ENCODE measurements around the gene PRM1.

The PRM1 gene

DNA sequence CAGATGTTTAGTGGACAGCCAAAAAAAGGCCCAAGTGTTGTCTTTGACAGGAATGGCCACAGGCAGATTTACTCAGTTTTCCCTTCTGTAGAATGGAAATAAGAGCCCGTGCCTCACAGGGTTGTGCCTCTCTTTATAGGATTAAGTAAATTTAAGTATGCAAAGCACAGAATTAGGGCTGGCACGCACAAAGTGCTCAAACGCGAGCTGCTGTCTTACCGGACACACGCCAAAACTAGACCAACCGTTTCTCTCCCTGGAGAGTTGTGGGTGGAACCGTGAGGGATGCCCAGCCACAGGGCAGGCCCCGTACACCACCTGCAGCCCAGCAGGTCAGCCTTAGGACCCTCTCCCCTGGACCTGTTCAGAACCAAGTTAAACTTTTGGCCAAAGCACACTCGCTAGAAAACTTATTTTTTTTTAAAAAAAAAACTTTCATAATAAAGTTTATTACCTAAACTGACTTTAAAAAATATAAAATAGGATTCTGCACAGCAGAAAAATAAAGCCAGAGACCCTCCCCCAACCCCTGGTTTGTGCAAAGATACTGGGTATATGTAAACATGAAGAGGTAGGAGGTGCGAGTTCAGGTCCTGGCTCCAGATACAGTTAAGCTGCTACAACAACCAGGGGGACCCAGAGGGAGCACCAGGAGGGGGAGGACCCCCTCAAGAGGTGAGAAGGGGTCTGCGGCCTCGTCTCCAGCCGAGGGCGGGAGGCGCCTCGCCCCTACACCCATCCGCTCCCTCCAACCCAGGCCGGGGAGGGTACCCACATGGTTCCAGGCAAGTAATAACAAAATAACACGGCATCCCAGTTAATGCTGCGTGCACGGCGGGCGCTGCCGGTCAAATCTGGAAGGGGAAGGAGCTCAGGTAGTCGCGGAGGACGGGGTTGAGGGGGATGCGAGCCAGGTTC is 26.9 kb downstream of the PRM1 start:
- no peak for DNase-seq (ENCODE audit: low read depth in 2 of 2)

DNA sequence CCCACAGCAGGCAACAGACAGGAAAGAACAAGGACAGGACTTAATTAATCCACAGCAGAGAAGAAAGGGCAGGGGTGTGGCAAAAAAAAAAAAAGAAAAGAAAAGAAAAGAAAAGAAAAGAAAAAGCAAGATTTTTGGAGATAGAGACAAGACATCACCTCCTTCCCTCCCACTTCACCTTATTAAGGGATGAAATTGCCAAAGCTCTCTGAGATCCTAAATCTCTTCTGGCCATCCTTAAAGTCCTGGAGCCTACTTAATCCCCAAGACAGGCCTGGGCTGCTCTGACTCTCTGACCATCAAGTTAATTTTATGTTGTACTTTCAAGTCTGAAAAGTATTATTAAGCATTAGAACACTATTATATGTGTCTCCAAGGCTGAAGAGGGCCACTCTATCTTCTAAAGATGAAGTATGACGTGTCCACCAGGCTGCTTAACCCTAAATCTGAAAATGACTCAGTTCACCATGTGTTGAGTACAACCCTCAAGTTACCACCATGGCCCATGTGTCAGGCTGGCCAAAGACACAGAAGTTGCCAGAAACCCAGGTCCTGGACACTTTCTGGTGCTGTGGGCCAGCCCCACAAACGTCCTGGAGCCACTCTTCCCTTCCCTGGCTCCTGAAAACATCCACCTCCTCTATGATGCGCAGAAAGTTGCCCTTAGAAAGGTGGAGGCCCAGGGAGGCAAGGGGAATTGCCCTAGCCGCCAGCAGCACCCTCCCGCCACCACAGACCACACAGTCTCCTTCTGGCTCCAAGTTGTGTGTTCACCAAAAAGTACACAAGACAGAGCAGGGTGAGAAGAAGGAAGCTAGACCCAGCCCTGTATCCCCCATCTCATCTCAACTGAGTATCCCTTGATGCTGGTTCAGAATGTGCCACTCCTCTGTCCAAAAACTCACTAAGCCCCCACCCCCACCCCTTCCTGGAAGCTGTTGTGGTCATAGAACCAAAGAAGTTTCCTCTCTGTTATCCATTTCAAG is 27.8 kb downstream of the PRM1 start:
- DNase-seq (ENCODE audit: low read depth in 2 of 2): no peak

DNA sequence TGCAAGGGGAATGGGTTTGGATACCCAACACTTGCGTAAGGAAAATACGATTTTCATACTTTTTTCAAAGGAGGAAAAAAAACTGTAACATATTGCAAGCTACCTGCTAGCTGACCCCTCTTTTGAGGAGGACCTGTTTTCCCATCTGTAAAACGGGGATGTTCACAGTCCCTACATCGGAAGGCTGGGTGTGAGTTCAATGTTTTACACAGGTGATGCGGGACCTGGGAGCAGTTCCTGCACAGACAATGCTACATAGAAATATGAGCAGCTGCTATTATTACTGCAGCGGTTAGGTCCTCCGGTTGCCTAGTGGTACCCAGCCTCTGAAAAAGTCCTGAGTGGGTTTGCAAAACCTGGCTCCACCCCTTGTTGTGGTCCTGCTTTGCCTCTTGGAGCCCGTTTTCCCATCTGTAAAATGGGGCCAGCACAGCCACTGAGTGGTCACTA is 28.6 kb downstream of the PRM1 start:
- no peak for DNase-seq (ENCODE audit: low read depth in 2 of 2)

DNA sequence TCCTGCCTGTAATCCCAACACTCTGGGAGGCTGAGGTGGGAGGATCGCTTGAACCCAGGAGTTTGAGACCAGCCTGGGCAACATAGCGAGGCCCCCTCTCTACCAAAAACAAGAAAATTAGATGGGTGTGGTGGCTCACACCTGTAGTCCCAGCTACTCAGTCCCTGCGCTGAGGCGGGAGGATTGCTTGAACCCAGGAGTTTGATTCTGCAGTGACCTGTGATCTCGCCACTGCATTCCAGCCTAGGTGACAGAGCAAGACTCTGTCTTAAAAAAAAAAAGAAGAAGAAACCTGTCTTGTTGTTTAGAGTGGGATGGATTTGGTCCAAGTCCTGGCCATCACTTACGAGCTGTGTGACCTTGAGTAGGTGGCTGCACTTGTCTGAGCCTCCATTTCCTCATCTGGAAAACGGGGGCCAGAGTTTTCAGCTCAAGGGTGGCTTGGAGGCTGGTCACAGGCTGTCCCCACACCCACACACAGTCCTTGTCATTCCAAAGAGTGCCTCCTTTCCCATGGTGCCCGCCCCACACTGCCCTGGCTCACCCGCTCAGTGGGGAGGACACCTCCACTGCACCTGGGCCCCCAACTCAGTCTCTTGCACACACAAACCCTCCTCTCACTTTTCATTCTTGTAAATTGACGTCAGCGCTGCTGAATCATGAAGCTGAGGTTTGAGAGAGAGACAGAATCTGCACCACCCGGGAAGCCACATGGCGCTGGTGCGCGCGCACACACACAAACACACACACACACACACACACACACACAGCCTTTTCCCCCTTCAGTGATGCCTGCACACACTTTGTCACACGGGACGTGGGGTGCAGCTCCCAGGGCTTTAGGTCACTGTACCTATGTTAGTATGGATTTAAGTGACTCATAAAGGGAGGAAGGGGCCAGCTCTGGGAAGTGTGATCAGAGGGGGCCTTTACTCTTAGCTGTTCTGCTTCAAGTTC is 29.3 kb downstream of the PRM1 start:
- DNase-seq (ENCODE audit: low read depth in 2 of 2): peak; percentile 78 to 80

DNA sequence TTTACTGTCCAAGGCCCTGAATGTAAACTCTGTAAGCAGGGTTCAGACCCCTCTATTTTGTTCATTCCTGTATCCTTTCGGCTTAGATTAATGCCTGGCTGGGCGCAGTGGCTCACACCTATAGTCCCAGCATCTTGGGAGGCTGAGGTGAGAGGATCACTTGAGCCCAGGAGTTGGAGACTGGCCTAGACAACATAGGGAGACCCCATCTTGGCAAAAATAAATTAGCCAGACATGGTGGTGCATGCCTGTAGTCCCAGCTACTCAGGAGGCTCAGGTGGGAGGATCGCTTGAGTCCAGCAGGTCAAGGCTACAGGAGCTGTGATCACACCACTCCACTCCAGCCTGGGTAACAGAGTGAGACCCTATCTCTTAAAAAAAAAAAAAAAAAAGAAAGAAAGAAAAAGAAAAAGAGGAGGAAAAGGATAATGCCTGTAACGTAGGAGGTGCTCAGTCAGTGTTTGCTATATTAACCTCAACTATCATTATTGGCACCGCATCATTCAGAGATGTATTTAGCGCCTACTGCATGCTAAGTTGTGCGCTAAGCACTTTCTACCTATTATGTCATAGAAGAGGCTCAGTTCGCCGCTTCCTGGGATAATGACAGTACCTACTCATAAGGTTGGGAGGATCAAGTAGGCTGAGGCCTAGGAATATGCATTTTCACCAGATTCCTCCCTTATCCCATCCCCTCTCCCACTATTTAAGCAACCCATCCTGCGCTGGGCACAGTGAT is 30.2 kb downstream of the PRM1 start:
- no peak for DNase-seq (ENCODE audit: low read depth in 2 of 2)

DNA sequence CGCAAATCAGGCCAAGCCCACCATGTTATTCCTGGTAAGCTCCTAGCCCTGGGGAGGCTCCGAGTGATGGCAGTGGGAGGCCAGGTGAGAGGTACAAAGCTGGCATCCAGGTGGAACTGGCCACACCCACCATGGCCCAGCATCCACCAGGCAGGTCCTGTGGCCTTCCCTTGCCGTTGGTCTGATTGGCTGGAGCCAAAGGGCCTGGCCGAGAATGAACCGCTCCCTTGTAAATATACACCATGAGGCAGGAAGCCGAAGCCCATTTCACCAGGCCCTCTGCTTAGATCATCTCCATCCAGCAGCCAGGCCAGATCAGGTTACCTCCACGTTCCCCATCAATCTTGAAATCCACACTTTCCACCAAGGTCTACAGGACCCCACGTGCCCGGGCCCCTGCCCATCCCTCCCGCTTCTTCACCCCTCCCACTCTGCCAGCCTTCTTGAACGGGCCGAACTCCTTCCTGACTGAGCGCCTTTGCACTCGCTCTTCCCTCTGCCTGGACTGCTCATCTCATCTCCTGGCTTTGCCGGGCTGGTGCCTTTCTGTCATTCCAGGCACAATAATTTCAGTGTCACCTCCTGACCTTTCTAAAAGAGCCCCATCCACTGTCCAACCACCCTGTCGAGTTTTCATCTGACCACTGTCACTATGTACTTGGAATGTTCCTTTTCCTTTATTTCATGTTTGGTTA is 30.9 kb downstream of the PRM1 start:
- DNase-seq (ENCODE audit: low read depth in 2 of 2): no peak

DNA sequence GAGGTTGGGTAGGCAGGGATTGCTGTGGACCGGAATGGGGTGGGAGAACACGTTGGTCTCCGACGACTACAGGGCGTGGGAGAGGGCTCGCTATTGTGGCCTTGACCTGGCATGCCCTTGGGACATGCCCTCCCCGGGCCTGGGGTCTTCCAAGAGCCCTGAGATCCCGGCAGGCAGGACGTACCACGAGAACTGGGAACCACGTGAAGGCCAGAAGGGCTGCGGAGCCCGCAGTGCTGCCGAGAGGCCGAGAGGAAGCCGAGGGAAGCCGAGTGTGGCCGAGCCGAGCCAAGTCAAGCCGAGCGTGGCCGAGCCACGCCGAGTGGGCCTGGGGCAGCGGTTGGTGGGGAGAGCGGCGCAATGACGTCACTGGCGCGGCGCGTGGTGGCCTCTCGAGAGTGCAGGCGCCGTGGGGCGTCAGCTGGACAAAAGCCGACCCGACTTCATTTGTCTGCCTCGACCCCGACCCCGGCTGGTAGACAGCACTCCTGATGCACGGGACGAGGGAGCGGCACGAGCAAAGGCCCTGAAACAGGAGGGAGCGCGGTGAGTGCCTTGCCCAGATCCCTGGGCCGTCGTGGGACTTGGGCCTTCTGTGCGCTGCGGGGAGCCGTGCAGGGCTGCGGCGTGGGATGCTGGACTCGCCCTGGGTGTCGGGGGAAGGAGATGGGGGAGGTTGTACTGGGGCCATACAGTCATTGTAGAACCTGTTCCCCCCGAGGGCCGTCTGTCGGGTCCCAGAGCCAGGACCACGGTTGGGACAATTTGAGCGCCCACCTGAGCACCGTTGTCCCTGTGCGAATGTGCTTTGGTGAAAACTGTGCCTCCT is 31.7 kb downstream of the PRM1 start:
- no peak for DNase-seq (ENCODE audit: low read depth in 2 of 2)

DNA sequence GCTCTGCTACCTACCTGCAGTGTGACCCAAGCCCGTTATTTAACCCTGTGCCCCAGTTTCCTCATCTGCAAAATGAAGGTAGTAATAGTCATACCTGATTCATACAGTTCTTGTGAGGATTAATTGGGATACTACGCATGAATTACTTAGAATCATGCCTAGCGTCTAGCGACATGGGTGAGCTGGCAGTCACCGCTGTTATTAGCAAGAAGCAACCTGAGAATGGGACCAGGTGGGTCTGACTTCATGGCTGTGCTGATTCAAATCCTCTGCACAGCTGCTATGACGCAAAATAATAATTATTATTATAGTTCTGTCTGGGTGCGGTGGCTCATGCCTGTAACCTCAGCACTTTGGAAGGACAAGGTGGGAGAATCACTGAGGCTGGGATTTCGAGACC is 33.0 kb downstream of the PRM1 start:
- no peak for DNase-seq (ENCODE audit: low read depth in 2 of 2)

DNA sequence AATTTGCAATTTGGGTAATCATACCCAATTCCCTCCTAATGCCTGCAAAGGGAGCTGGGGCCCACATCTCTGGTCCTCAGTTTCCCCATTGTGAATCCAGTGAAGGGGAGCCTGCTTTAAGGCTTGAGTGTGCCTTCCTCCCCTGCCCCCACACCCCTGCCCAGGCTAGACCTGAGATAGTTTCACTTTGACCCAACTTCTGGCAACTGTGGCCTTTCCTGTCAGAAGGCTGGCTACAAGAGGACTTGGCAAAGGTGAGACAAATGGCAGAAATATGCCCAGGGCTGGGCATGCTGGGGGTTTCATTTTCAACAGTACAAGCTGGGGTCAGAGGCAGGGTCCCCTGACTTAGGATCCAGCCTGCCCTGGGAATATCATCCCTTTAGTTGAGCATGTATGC is 35.1 kb downstream of the PRM1 start:
- no peak for DNase-seq (ENCODE audit: low read depth in 2 of 2)

DNA sequence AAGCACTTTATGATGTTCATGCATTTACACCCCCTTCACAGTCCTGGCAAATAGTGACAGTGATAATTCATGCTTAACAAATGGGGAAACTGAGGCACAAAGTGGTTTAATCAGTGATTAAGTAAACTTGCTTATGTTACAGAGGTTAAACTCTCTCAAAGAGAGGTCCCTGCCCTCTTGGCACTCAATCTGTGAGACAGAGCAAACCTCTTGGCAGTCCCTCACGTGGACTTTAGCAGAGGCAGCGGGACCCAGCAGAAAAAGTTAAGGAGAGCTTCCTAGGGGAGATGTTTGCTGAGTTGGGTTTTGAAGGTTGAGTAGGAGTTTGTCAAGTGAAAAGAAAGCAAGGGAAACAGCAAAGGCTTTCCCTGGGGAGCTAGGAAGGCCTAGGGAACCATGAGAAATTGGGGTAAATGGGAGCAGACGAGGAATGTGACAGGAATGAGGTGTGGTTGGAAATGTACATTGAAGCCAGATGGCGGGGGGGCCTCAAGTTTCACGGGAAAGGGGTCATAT is 35.9 kb downstream of the PRM1 start:
- no peak for DNase-seq (ENCODE audit: low read depth in 2 of 2)

DNA sequence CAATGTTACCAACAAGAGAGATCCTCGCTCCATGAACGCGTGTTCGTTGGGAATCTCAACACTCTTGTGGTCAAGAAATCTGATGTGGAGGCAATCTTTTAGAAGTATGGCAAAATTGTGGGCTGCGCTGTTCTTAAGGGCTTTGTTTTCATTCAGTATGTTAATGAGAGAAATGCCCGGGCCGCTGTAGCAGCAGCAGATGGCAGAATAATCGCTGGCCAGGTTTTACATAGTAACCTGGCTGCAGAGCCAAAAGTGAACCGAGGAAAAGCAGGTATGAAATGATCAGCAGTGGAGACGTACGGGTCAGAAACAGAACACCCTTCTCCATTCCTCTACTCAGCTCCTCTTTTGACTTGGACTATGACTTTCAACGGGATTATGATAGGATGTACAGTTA is 38.5 kb downstream of the PRM1 start:
- no peak for DNase-seq (ENCODE audit: low read depth in 2 of 2)

DNA sequence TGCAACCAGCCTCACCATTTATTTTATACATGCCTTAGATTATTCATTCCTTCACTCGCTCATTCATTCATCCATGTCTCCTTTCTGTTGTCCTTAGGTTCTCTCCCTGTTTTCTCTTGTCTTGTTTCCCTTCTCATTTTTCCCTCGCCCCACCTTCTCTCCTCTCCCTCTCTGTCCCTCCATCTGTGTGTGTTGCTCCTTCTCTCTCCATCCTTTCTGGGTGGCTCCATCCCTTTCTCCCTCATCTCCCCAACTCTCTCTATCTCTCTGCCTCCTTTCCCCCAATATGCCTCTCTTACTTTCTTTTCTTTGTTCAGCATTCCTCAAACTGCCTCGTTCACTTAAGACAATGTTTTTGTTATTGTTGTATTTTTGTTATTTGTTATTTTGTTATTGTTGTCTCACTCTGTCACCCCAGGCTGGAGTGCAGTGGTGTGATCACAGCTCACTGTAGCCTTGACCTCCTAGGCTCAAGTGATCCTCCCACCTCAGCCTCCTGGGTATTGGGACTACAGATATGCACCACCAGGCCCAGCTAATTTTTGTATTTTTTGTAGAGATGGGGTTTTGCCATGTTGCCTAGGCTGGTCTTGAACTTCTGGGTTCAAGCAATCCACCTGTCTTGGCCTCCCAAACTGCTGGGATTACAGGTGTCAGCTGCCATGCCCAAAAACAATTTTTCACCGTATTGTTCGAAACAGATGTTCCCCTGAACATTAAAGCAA is 39.5 kb downstream of the PRM1 start:
- no peak for DNase-seq (ENCODE audit: low read depth in 2 of 2)

DNA sequence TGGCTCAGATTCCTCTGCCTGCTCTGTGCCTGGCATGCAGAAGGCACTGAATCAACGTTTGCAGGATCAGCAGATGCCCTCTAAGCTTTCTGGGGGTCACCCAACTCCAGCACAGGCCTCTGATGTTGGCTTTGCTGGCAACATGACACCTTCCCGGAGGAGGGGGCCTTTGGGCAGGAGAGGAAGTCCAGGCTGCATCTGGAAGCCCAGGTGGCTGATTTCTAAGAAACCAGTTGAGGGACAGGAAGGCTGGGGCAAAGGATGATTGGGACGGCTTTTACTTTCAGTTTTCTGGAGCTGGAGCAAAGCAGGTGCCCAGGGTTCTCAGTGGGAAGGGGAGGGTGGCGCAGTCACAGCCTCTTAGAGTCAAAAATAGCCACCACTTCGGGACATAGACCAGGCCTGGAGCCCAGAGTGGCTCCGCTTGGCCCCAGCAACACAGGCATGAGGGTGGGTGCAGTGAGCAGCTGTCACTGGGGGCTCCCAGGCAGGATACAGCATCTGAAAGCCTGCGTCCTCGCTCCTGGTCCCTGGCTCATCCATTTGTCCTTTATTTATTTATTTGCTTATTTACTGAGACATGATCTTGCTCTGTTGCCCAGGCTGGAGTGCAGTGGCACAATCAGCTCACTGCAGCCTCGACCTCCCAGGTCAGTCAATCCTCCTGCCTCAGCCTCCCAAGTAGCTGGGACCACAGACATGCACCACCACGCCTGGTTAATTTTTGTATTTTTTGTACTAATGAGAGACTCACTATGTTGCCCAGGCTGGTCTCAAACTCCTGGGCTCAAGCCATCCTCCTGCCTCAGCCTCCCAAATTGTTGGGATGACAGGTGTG is 40.3 kb downstream of the PRM1 start:
- DNase-seq (ENCODE audit: low read depth in 2 of 2): no peak

DNA sequence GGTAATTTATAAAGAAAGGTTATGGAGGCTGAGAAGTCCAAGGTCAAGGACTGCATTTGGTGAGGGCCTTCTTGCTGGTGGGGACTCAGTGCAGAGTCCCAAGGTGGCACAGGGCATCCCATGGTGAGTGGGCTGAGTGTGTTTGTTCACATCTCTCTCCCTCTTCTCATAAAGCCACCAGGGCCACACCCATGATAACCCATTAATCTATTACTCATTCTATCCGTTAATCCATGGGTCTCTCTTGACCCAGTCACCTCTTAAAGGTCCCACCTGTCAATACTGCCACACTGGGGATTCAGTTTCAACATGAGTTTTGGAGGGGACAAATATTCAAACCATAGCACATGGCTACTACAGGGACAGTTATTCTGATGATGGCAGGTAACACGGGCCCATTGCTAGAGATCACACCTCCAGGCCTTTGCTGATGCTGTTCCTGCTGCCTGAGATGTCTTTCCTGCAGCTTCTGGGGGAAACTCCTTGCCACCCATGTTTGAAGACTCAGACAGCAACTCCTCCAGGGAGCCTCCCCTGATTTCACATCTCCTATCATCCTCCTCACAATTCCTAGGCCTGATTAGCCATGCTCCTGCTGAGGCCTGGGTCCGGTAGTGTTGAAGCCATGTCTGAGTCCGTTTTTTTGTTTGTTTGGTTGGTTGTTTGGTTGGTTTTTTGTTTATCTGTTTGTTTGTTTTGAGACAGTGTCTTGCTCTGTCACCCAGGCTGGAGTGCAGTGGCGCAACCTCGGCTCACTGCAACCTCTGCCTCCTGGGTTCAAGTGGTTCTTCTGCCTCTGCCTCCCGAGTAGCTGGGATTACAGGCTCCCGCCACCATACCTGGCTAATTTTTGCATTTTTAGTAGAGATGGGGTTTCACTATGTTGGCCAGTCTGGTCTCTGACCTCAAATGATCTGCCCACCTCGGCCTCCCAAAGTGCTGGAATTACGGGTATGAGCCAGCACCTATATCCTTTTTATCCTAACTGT is 41.2 kb downstream of the PRM1 start:
- DNase-seq (ENCODE audit: low read depth in 2 of 2): no peak

DNA sequence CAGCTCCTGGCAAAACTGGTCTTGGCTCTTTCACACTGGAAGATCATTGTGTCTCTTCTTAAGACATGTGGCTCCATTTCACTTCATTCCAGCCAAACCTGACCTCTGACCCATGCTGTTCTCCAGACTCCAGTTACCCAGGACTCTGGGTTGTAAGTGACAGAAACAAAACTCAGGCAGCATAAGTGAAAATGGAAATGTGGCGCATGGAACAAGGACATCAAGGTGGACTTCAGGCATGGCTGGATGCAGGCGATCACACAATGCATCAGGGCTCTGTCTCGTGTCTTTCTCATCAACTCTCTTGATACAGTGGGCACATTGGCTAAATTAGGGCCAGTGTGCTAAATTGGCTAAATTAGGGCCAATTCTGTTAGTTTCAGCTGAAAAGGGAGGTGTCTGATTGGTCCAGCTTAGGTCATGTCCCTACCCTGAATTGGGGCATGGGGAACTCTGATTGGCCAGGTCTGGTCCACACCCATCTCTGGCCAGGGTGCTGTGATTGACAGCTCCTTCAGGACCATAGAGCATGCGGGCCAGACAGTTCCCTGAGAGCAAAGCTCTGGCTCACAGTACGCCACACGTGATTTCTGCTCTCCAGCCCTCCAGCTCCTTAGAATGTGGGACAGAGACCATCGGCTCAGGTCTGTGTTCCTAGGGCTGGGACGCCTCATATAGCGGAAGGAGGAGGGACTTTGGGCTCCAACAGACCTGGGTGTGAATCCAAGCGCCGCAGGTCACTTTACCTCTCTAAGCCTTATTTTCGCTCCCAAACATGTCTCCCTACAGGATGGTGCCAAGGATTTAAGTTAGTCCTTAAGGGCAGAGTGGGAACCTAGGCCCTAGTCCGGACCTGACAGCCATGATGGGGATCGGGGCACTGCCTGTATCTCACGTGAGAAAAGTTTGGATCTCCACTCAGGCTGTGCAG is 42.6 kb downstream of the PRM1 start:
- no peak for DNase-seq (ENCODE audit: low read depth in 2 of 2)

Data from activated CD4-positive, alpha-beta T cell treated with anti-CD3 and anti-CD28 coated beads for 24 hours (primary cell).